Kidney epithelial cell (primary cell): ENCODE results near the gene ENAH. TPM values are rescaled to one million over a fixed set of nuclear protein-coding genes. Genes with fewer than 3 reads are reported as not detected.

Source experiments
- DNase-seq: peaks from one replicate; pipeline ENCODE4 v3.0.0-alpha.2; 2010; ENCODE audit warnings: low read depth
- H3K27me3 ChIP-seq: 2 replicates; pipeline ENCODE4 v1.6.0; 2011; ENCODE audit warnings: low read length; ENCODE audit not compliant: control insufficient read depth, insufficient read depth
- H3K36me3 ChIP-seq: 2 replicates; pipeline ENCODE4 v1.5.1; 2011; ENCODE audit warnings: low read length; ENCODE audit not compliant: control insufficient read depth, insufficient read depth
- H3K4me3 ChIP-seq: 2 replicates; pipeline ENCODE4 v1.5.1; 2011; ENCODE audit warnings: low read depth, mild to moderate bottlenecking, control low read depth, low read length
- total RNA-seq: library from RNA; depleted of rRNA; stranded (reverse); fragments of >200 nt; gene quantifications from 2 replicates; pipeline ENCODE4 v1.2.3, GENCODE V29; 2015
- TF ChIP-seq, protein P1 (sequence below): IDR thresholded peaks from 2 replicates; pipeline ENCODE4 v1.5.1; 2011; ENCODE audit warnings: mild to moderate bottlenecking, moderate library complexity, low read length, control low read depth, inconsistent platforms; ENCODE audit not compliant: insufficient read depth, poor library complexity, severe bottlenecking

ENAH gene
- total RNA-seq, 1 donor from 2014 or later, result 95.8 TPM

DNA sequence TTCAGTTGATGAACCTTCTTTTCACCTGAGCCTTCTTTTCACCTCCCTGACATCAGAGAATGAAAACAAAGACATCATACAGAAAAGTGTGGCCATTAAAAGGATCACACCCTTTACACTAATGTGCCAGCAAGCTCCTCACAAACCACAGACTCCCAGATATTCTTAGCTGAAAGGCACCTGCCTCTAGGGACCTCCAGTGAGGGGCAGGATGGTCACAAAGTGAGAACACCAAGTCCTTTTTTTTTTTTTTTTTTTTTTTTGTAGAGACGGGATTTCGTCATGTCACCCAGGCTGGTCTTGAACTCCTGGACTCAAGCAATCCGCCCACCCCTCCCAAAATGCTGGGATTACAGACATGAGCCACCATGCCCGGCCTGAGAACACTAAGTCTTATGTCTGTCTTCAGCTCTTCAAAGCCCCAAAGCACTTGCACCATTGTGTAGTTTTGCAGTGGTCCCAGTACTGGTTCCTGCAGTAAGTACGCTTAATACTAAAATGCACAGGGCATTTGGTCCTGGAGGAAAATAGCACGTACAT is 166.9 kb downstream of the ENAH start:
- no peaks in the 10 kb centered on the region for H3K27me3 ChIP-seq
- no peak overlapping the region for H3K4me3 ChIP-seq
- no peaks in the 10 kb centered on the region for H3K36me3 ChIP-seq
- TF ChIP-seq, protein P1, sequence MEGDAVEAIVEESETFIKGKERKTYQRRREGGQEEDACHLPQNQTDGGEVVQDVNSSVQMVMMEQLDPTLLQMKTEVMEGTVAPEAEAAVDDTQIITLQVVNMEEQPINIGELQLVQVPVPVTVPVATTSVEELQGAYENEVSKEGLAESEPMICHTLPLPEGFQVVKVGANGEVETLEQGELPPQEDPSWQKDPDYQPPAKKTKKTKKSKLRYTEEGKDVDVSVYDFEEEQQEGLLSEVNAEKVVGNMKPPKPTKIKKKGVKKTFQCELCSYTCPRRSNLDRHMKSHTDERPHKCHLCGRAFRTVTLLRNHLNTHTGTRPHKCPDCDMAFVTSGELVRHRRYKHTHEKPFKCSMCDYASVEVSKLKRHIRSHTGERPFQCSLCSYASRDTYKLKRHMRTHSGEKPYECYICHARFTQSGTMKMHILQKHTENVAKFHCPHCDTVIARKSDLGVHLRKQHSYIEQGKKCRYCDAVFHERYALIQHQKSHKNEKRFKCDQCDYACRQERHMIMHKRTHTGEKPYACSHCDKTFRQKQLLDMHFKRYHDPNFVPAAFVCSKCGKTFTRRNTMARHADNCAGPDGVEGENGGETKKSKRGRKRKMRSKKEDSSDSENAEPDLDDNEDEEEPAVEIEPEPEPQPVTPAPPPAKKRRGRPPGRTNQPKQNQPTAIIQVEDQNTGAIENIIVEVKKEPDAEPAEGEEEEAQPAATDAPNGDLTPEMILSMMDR, result no peak
- no peak for DNase-seq

DNA sequence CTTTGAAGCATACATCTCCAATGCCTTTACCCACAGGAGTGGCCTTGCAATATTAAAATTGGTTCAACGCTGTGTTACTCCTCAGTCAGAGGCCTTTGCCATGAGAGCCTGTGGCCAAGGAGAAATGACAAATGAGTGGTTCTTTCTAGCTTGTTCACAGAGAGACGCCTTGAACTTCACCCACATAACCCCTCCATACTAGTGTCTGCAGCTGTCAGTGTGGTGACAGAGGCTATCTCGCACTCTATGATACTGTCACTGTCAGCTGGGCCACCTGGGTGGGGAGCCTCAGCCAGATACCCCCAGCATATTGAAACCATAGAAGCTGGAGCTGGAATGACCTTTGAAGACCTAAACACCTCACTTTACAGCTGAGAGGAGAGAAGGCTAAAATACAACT is 167.7 kb downstream of the ENAH start:
- no peak for DNase-seq
- TF ChIP-seq, protein P1, result no peak
- Histone ChIP-seq H3K4me3 (no peak overlapping the region), H3K27me3 (no peaks in the 10 kb centered on the region), H3K36me3 (no peaks in the 10 kb centered on the region)

GRCh38 chr1:225484657-225485214 is 168.2 kb downstream of the ENAH start:
- no peaks in the 10 kb centered on the region for H3K36me3 ChIP-seq
- no peak for DNase-seq
- TF ChIP-seq, protein P1, result no peak
- H3K27me3 ChIP-seq, result no peaks in the 10 kb centered on the region
- no peak overlapping the region for H3K4me3 ChIP-seq

GRCh38 chr1:225483818-225484656 is 168.9 kb downstream of the ENAH start:
- TF ChIP-seq, protein P1, result no peak
- Histone ChIP-seq H3K27me3 (no peaks in the 10 kb centered on the region), H3K36me3 (no peaks in the 10 kb centered on the region), H3K4me3 (no peak overlapping the region)
- DNase-seq, result no peak

- no peak for DNase-seq
- TF ChIP-seq, protein P1, result no peak
- no peak overlapping the region for H3K4me3 ChIP-seq
- H3K27me3 ChIP-seq, result no peaks in the 10 kb centered on the region
- no peaks in the 10 kb centered on the region for H3K36me3 ChIP-seq
These were observed 170.4 kb downstream of the ENAH start for GRCh38 chr1:225482421-225482950.
